Activated naive CD4-positive, alpha-beta T cell treated with anti-CD3 and anti-CD28 coated beads, Interleukin-2, amount 10 ng/mL, durations not matched to agents 7 days and 5 days (primary cell): ENCODE results near the gene SIDT2.
"Not testable (repeated sequence)": the region's sequence is repeated elsewhere in the genome, so short reads cannot be mapped to it uniquely, and the experiment has no call there.

Experiments used
- CTCF ChIA-PET: fragments of 350-600 bp; sonication (Branson Sonifier 250); formaldehyde crosslinking; loops from one replicate; lab custom pipeline; 2021; ENCODE audit warnings: antibody characterized with exemption; lab: Charles Lee
- DNase-seq: peaks from one replicate; pipeline ENCODE4 v3.0.0-alpha.2; 2020
- H3K27ac Mint-ChIP-seq: one replicate; pipeline ENCODE4 v1.8.0; 2021; ENCODE audit warnings: mild to moderate bottlenecking, moderate library complexity, mixed read lengths
- H3K27me3 Mint-ChIP-seq: one replicate; pipeline ENCODE4 v1.8.0; 2021; ENCODE audit warnings: mild to moderate bottlenecking, mixed read lengths
- H3K36me3 Mint-ChIP-seq: one replicate; pipeline ENCODE4 v1.8.0; 2021; ENCODE audit warnings: mixed read lengths
- H3K4me1 Mint-ChIP-seq: one replicate; pipeline ENCODE4 v1.8.0; 2021; ENCODE audit warnings: mixed read lengths
- H3K4me3 Mint-ChIP-seq: one replicate; pipeline ENCODE4 v1.8.0; 2021; ENCODE audit warnings: mild to moderate bottlenecking, moderate library complexity, mixed read lengths
- H3K9me3 Mint-ChIP-seq: one replicate; pipeline ENCODE4 v1.8.0; 2021; ENCODE audit warnings: mixed read lengths

The SIDT2 gene

GRCh38 chr11:117209351-117210125 is 31.0 kb downstream of the SIDT2 start:
- H3K27me3 Mint-ChIP-seq, H3K4me3 Mint-ChIP-seq, CTCF ChIA-PET, DNase-seq, H3K27ac Mint-ChIP-seq, H3K9me3 Mint-ChIP-seq, H3K4me1 Mint-ChIP-seq: not testable (repeated sequence)
- H3K36me3 Mint-ChIP-seq, result peaks cover 45% of the 10 kb centered on the region

GRCh38 chr11:117210620-117211019 is 32.1 kb downstream of the SIDT2 start:
- Mint-ChIP-seq H3K27me3 (peaks cover 3% of the 10 kb centered on the region), H3K4me1 (no peaks in the 10 kb centered on the region), H3K36me3 (peaks cover 40% of the 10 kb centered on the region), H3K27ac (no peak overlapping the region), H3K9me3 (no peaks in the 10 kb centered on the region), H3K4me3 (no peak overlapping the region)
- no peak for DNase-seq
- CTCF ChIA-PET, result interaction anchor here (0.7 kb wide), 1 partner anchor 32 kb away, joined by 3 read pairs; the partner anchor contains the start of gene SIDT2

- peaks cover 3% of the 10 kb centered on the region for H3K27me3 Mint-ChIP-seq
- no peak for DNase-seq
- H3K36me3 Mint-ChIP-seq, result peaks cover 54% of the 10 kb centered on the region
- H3K9me3 Mint-ChIP-seq, result no peaks in the 10 kb centered on the region
- no peaks in the 10 kb centered on the region for H3K4me1 Mint-ChIP-seq
- CTCF ChIA-PET, result no interaction called here
- H3K27ac Mint-ChIP-seq, result no peak overlapping the region
- no peak overlapping the region for H3K4me3 Mint-ChIP-seq
Measured at GRCh38 chr11:117212697-117213355, 34.3 kb downstream of the SIDT2 start.

- CTCF ChIA-PET, result no interaction called here
- DNase-seq, result peak; percentile 6
- H3K27me3 Mint-ChIP-seq, result no peaks in the 10 kb centered on the region
- H3K27ac Mint-ChIP-seq, result no peak overlapping the region
- peaks cover 70% of the 10 kb centered on the region for H3K36me3 Mint-ChIP-seq
- H3K9me3 Mint-ChIP-seq, result no peaks in the 10 kb centered on the region
- no peaks in the 10 kb centered on the region for H3K4me1 Mint-ChIP-seq
- no peak overlapping the region for H3K4me3 Mint-ChIP-seq
Measured at GRCh38 chr11:117214404-117215110, 36.0 kb downstream of the SIDT2 start.

GRCh38 chr11:117217141-117218084 is 38.9 kb downstream of the SIDT2 start:
- CTCF ChIA-PET, result interaction anchor here (1.1 to 1.5 kb wide), 2 partner anchors 9 kb away, joined by 4 to 8 read pairs; no protein-coding TSS in a partner anchor
- Mint-ChIP-seq H3K36me3 (peaks cover 75% of the 10 kb centered on the region), H3K4me3 (no peak overlapping the region), H3K9me3 (no peaks in the 10 kb centered on the region), H3K27ac (no peak overlapping the region), H3K4me1 (peaks cover 2% of the 10 kb centered on the region), H3K27me3 (no peaks in the 10 kb centered on the region)
- no peak for DNase-seq

- Mint-ChIP-seq H3K4me1 (peaks cover 2% of the 10 kb centered on the region), H3K9me3 (no peaks in the 10 kb centered on the region), H3K4me3 (no peak overlapping the region), H3K36me3 (peaks cover 72% of the 10 kb centered on the region), H3K27me3 (no peaks in the 10 kb centered on the region), H3K27ac (peak overlapping the region; percentile 46)
- CTCF ChIA-PET, result interaction anchor here (1.4 to 1.5 kb wide), 2 partner anchors 8 to 486 kb away, joined by 3 to 8 read pairs; no protein-coding TSS in a partner anchor
- no peak for DNase-seq
Measured at GRCh38 chr11:117218133-117218915, 39.8 kb downstream of the SIDT2 start.

- Mint-ChIP-seq H3K27ac (no peak overlapping the region), H3K4me1 (peaks cover 2% of the 10 kb centered on the region), H3K36me3 (peaks cover 75% of the 10 kb centered on the region), H3K4me3 (no peak overlapping the region), H3K9me3 (no peaks in the 10 kb centered on the region), H3K27me3 (no peaks in the 10 kb centered on the region)
- CTCF ChIA-PET, result interaction anchor here (1.4 to 1.5 kb wide), 2 partner anchors 8 to 486 kb away, joined by 3 to 8 read pairs; no protein-coding TSS in a partner anchor
- DNase-seq, result no peak
Measured at GRCh38 chr11:117219001-117219400, 40.5 kb downstream of the SIDT2 start.

GRCh38 chr11:117219455-117219854 is 40.9 kb downstream of the SIDT2 start:
- CTCF ChIA-PET, result interaction anchor here (1.4 to 1.5 kb wide), 2 partner anchors 48 to 487 kb away, joined by 3 read pairs; no protein-coding TSS in a partner anchor
- no peaks in the 10 kb centered on the region for H3K9me3 Mint-ChIP-seq
- no peak for DNase-seq
- peaks cover 2% of the 10 kb centered on the region for H3K4me1 Mint-ChIP-seq
- no peak overlapping the region for H3K4me3 Mint-ChIP-seq
- H3K36me3 Mint-ChIP-seq, result peaks cover 75% of the 10 kb centered on the region
- no peak overlapping the region for H3K27ac Mint-ChIP-seq
- no peaks in the 10 kb centered on the region for H3K27me3 Mint-ChIP-seq

GRCh38 chr11:117219995-117220394 is 41.5 kb downstream of the SIDT2 start:
- no peak overlapping the region for H3K27ac Mint-ChIP-seq
- H3K27me3 Mint-ChIP-seq, result no peaks in the 10 kb centered on the region
- CTCF ChIA-PET, result interaction anchor here (0.9 to 12.1 kb wide), 4 partner anchors 9 to 48 kb away, joined by 3 to 111 read pairs (median 3); partner anchors contain the start of gene SIDT2
- no peak overlapping the region for H3K4me3 Mint-ChIP-seq
- DNase-seq, result no peak
- H3K36me3 Mint-ChIP-seq, result peaks cover 76% of the 10 kb centered on the region
- H3K9me3 Mint-ChIP-seq, result no peaks in the 10 kb centered on the region
- H3K4me1 Mint-ChIP-seq, result peaks cover 3% of the 10 kb centered on the region

GRCh38 chr11:117220568-117220967 is 42.0 kb downstream of the SIDT2 start:
- Mint-ChIP-seq H3K27ac (no peak overlapping the region), H3K4me1 (peaks cover 3% of the 10 kb centered on the region), H3K27me3 (no peaks in the 10 kb centered on the region), H3K36me3 (peaks cover 82% of the 10 kb centered on the region), H3K4me3 (no peak overlapping the region), H3K9me3 (no peaks in the 10 kb centered on the region)
- CTCF ChIA-PET, result interaction anchor here (0.9 to 12.1 kb wide), 5 partner anchors 8 to 341 kb away, joined by 3 to 111 read pairs (median 3); partner anchors contain the start of gene SIDT2
- DNase-seq, result no peak

- no peaks in the 10 kb centered on the region for H3K27me3 Mint-ChIP-seq
- H3K9me3 Mint-ChIP-seq, result no peaks in the 10 kb centered on the region
- no peak overlapping the region for H3K27ac Mint-ChIP-seq
- H3K36me3 Mint-ChIP-seq, result peaks cover 84% of the 10 kb centered on the region
- DNase-seq, result no peak
- H3K4me3 Mint-ChIP-seq, result no peak overlapping the region
- CTCF ChIA-PET, result interaction anchor here (1.1 to 12.1 kb wide), 4 partner anchors 8 to 342 kb away, joined by 3 to 111 read pairs (median 3); partner anchors contain the start of gene SIDT2
- H3K4me1 Mint-ChIP-seq, result peaks cover 3% of the 10 kb centered on the region
Measured at GRCh38 chr11:117220999-117221774, 42.6 kb downstream of the SIDT2 start.
